ENCODE results near the gene PROC. TPM values are rescaled to one million over a fixed set of nuclear protein-coding genes. Genes with fewer than 3 reads are reported as not detected.
A peak's percentile ranks its signal among the peaks of the same experiment; 100 is the strongest.

The PROC gene
- total RNA-seq, 1 experiment from 2014 or later: not detected

GRCh38 chr2:127387655-127388422, 30.4 kb upstream of the PROC start, which contains the start of gene MAP3K2 (continued):
- TF ChIP-seq EZH2 (IDR thresholded peaks at IDR 0.05): no peak
- TF ChIP-seq CEBPB (IDR thresholded peaks at IDR 0.05; ENCODE audit: low read depth): no peak
- TF ChIP-seq RAD21 (IDR thresholded peaks at IDR 0.05; ENCODE audit: low read depth): no peak
- no peak for TF ChIP-seq EZH2phosphoT487 (IDR thresholded peaks at IDR 0.05; ENCODE audit: borderline replicate concordance)

- H2AFZ ChIP-seq (ENCODE audit: low read depth, low read length, poor library complexity, severe bottlenecking): no peak overlapping the region
- no peaks in the 10 kb centered on the region for H3K9me3 ChIP-seq (ENCODE audit: control insufficient read depth in 1 of 2, insufficient read depth in 1 of 2, low read depth in 1 of 2, low read length in 2 of 2)
- TF ChIP-seq EZH2 (IDR thresholded peaks at IDR 0.05) (no peak), JUND (IDR thresholded peaks at IDR 0.05) (no peak), RAD21 (IDR thresholded peaks at IDR 0.05; ENCODE audit: low read depth) (no peak), EZH2phosphoT487 (IDR thresholded peaks at IDR 0.05; ENCODE audit: borderline replicate concordance) (no peak), ZBTB33 (IDR thresholded peaks at IDR 0.05; ENCODE audit: extremely low read depth, insufficient replicate concordance, low read length) (no peak), CTCF (IDR thresholded peaks at IDR 0.05 in 2 of 3, conservative IDR thresholded peaks at IDR 0.05 in 1 of 3; ENCODE audit: borderline replicate concordance in 1 of 3, insufficient read depth in 1 of 3, low read depth in 2 of 3, low read length in 2 of 3) (no peak), POLR2A (IDR thresholded peaks at IDR 0.05; ENCODE audit: borderline replicate concordance, extremely low read depth, insufficient read depth, insufficient read length) (no peak), CEBPB (IDR thresholded peaks at IDR 0.05; ENCODE audit: low read depth) (no peak), TCF7L2 (IDR thresholded peaks at IDR 0.05; ENCODE audit: borderline replicate concordance, extremely low read depth, insufficient read depth, insufficient read length) (no peak), SP1 (IDR thresholded peaks at IDR 0.05; ENCODE audit: low read depth) (no peak), YY1 (IDR thresholded peaks at IDR 0.05; ENCODE audit: extremely low read depth, insufficient replicate concordance, low read depth, low read length) (no peak), REST (IDR thresholded peaks at IDR 0.05; ENCODE audit: low read depth) (no peak), ZNF274 (IDR thresholded peaks at IDR 0.05; ENCODE audit: low read depth, low read length) (no peak)
Observed at GRCh38 chr2:127388423-127389164, 29.6 kb upstream of the PROC start.

More at GRCh38 chr2:127388423-127389164, 29.6 kb upstream of the PROC start:
- Histone ChIP-seq H3K4me3 (replicated peaks in 1 of 2; ENCODE audit: low read depth in 1 of 2, low read length in 2 of 2) (peak overlapping the region; percentile 47 to 64), H4K20me1 (ENCODE audit: insufficient read depth) (no peaks in the 10 kb centered on the region), H3K4me1 (ENCODE audit: control insufficient read depth in 1 of 2, insufficient read depth in 2 of 2, low read length in 2 of 2) (peaks cover 14 to 23% of the 10 kb centered on the region in 2 experiments), H3K36me3 (ENCODE audit: control insufficient read depth in 1 of 2, insufficient read depth in 2 of 2, low read length in 2 of 2) (no peaks in the 10 kb centered on the region), H3K4me2 (ENCODE audit: low read length) (peak overlapping the region; percentile 97), H3K79me2 (ENCODE audit: insufficient read depth, low read length) (peaks cover 31% of the 10 kb centered on the region), H3K27me3 (ENCODE audit: insufficient read depth, low read length) (no peaks in the 10 kb centered on the region), H3K9ac (ENCODE audit: low read length) (peak overlapping the region; percentile 91), H3K27ac (ENCODE audit: low read depth, low read length) (peak overlapping the region; percentile 97), H3K9me2 (ENCODE audit: insufficient read depth) (no peaks in the 10 kb centered on the region)
- TSS peak; percentile 86 for BruUV-seq (replicated peaks)
- RAD21 ChIA-PET (ENCODE audit: low non-redundant PET in 1 of 2, low total read pairs in 2 of 2, uncharacterized antibody in 2 of 2, unreplicated experiment in 2 of 2): no interaction called here
- POLR2A ChIA-PET: interaction anchor here (0.6 kb wide), 1 partner anchor 468 kb away, joined by 5 read pairs; no protein-coding TSS in a partner anchor
- CTCF ChIA-PET: no interaction called here
- no peak for ATAC-seq
- intact Hi-C loops (cut with micrococcal nuclease): loop anchor here (5.0 kb wide), 1 partner anchor 326 kb away; no protein-coding TSS in a partner anchor
- DNase-seq (ENCODE audit: low read depth, low spot score): no peak

Data from HCT116 (cell line).